Measurements from ENCODE around the gene HS3ST4. TPM values are rescaled to one million over a fixed set of nuclear protein-coding genes. Genes with fewer than 3 reads are reported as not detected.
"Not testable (repeated sequence)": the region's sequence is repeated elsewhere in the genome, so short reads cannot be mapped to it uniquely, and the experiment has no call there.

The HS3ST4 gene
- total RNA-seq, 4 donors from 2014 or later = not detected

DNA sequence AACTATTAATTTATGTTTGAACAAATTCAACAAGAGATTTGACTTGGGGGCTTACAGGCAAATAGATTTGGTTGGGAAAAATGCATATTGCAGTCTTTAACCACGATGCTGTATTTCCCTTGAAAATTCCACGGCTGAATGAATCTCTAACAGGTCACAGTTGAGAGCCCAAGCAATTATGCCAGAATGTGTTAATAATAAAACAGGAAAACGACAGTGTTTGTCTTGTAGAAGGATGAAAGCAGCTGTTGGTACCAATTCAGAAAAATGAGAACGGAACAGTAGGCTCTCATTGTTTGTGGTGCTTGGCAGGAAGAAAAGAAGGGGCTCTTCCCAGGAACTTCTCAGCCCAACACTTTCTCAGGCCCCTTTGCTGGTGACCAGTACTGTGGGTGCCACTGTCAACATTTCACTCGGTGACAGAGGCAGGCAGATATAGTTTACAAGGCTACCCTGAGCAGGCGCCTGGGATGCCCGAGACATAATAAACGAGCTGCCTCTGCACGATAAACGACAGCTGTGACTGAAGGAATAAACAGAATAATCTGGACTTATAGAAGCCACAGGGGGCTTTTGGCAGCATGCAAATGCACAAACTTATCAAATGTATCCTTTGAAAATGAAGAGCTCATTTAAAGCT is 387.1 kb downstream of the HS3ST4 start:
- DNase-seq = no peak
- Histone ChIP-seq H3K36me3 (no peaks in the 10 kb centered on the region), H3K9me3 (no peaks in the 10 kb centered on the region), H3K27me3 (no peaks in the 10 kb centered on the region), H3K4me1 (no peaks in the 10 kb centered on the region), H3K4me3 (no peak overlapping the region), H3K27ac (no peak overlapping the region)
- TF ChIP-seq, protein P1, sequence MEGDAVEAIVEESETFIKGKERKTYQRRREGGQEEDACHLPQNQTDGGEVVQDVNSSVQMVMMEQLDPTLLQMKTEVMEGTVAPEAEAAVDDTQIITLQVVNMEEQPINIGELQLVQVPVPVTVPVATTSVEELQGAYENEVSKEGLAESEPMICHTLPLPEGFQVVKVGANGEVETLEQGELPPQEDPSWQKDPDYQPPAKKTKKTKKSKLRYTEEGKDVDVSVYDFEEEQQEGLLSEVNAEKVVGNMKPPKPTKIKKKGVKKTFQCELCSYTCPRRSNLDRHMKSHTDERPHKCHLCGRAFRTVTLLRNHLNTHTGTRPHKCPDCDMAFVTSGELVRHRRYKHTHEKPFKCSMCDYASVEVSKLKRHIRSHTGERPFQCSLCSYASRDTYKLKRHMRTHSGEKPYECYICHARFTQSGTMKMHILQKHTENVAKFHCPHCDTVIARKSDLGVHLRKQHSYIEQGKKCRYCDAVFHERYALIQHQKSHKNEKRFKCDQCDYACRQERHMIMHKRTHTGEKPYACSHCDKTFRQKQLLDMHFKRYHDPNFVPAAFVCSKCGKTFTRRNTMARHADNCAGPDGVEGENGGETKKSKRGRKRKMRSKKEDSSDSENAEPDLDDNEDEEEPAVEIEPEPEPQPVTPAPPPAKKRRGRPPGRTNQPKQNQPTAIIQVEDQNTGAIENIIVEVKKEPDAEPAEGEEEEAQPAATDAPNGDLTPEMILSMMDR (IDR thresholded peaks at IDR 0.05) = no peak
- no peak for TF ChIP-seq POLR2A (IDR thresholded peaks at IDR 0.05)

DNA sequence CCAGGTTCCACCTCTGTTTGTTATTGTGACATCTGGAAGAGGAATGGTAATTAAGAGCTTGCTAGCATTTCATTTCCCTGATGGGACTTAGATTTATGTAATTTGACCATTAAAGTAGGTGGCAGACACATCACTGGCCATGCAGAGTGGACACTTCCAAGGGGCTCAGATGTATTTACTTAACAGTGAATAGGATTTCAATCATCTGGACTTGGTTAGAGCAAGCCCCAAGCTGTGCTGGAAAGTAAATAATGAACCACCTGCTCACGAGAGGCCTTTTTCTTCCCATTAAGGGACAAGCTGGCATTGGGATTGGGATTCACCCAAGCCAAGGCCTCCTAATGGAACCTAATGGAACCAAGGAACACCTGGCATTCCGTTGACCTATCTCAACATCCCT is 395.3 kb downstream of the HS3ST4 start:
- no peaks in the 10 kb centered on the region for H3K4me1 ChIP-seq
- H3K27me3 ChIP-seq = no peaks in the 10 kb centered on the region
- no peak for DNase-seq
- no peak overlapping the region for H3K4me3 ChIP-seq
- no peaks in the 10 kb centered on the region for H3K36me3 ChIP-seq
- H3K27ac ChIP-seq = no peak overlapping the region
- no peaks in the 10 kb centered on the region for H3K9me3 ChIP-seq
- TF ChIP-seq, protein P1 (IDR thresholded peaks at IDR 0.05) = no peak
- TF ChIP-seq POLR2A (IDR thresholded peaks at IDR 0.05) = no peak

DNA sequence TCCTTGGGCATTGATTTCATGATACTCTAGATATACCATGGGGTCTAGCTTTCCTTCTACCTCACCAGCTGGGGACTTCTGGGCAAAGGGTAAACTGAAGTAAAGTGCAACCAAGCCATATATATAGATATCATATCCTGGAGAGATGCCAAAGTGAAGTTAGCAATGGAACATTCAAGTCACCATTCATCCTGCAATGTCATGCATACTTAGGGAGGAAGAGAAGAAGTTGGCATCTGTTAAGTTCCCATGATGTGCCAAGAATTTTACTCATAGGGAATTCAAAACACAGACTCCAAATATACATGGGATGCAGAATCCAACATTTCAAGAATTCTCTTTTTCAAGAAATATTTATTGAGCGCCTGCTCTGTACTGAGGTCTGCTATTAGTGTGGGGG is 399.8 kb downstream of the HS3ST4 start:
- no peaks in the 10 kb centered on the region for H3K4me1 ChIP-seq
- no peaks in the 10 kb centered on the region for H3K36me3 ChIP-seq
- DNase-seq = no peak
- TF ChIP-seq POLR2A (IDR thresholded peaks at IDR 0.05) = no peak
- TF ChIP-seq, protein P1 (IDR thresholded peaks at IDR 0.05) = no peak
- no peaks in the 10 kb centered on the region for H3K27me3 ChIP-seq
- no peaks in the 10 kb centered on the region for H3K9me3 ChIP-seq
- H3K4me3 ChIP-seq = no peak overlapping the region
- no peak overlapping the region for H3K27ac ChIP-seq

DNA sequence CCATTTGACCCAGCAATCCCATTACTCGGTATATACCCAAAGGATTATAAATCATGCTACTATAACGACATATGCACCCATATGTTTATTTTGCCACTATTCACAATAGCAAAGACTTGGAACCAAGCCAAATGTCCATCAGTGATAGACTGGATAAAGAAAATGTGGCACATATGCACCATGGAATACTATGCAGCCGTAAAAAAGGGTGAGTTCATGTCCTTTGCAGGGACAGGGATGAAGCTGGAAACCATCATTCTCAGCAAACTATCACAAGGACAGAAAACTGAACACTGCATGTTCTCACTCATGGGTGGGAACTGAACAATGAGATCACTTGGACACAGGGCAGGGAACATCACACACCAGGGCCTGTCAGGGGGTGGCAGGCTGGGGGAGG is 406.4 kb downstream of the HS3ST4 start:
- not testable (repeated sequence) for H3K4me3 ChIP-seq, H3K9me3 ChIP-seq, H3K36me3 ChIP-seq, H3K27me3 ChIP-seq, DNase-seq, H3K27ac ChIP-seq, H3K4me1 ChIP-seq

DNA sequence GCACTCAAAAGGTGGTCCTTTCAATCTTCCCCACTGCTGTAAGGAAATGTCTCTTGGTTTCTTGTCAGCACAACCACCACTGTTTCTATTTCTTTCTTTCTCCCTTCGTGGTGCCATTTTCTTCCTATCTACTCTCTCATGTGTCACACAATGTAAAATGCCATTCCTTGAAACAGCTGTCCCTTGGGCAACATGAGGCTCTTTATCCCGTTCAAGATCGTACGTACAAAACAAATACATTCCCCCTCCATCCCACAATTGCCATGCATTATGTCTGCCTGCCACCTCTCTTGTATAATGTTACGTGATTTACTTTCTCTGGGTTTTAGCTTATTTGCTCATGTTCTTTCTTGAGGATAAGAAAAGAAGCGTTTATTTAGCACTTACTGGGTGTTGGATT is 410.6 kb downstream of the HS3ST4 start:
- no peaks in the 10 kb centered on the region for H3K4me1 ChIP-seq
- no peak overlapping the region for H3K4me3 ChIP-seq
- H3K27ac ChIP-seq = no peak overlapping the region
- H3K36me3 ChIP-seq = no peaks in the 10 kb centered on the region
- no peaks in the 10 kb centered on the region for H3K27me3 ChIP-seq
- TF ChIP-seq, protein P1 (IDR thresholded peaks at IDR 0.05) = no peak
- TF ChIP-seq POLR2A (IDR thresholded peaks at IDR 0.05) = no peak
- peaks cover 0 to 5% (median 0%) of the 10 kb centered on the region in 4 donors for H3K9me3 ChIP-seq
- no peak for DNase-seq

DNA sequence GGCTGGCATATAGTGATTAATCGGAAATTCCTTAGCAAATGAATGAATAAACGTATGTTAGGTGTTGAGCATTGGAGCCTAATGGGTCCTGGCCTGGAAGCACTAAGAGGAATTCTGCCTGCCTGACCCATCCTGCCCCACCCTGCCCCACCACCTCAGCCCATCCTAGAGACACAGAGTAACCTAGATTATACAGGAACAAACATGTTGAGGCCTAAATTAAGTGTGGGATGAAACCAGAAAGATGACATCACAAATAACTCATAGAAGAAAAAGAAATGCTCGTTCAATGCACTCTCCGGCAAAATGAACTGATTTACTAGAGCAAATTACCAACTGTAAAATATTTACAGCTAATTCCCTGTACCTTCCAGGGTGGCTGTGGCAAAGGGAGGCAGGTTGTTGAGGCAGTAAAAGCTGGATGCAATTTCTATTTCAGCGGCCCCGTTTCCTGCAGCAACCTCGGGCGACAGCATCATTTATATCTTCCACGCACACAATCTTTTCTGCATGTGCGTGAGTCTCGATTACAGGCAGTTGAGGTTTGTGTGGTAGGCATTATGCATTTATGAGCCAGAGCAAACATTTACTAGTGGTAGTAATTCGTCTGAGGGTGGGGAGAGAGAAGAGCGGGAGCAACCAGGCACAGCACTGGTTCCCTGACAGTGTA is 417.2 kb downstream of the HS3ST4 start:
- Histone ChIP-seq H3K27ac (no peak overlapping the region), H3K36me3 (no peaks in the 10 kb centered on the region), H3K4me3 (no peak overlapping the region)

More for the DNA sequence above, 417.2 kb downstream of the HS3ST4 start:
- TF ChIP-seq, protein P1 (IDR thresholded peaks at IDR 0.05) = no peak
- TF ChIP-seq POLR2A (IDR thresholded peaks at IDR 0.05) = no peak
- Histone ChIP-seq H3K9me3 (no peaks in the 10 kb centered on the region), H3K4me1 (no peaks in the 10 kb centered on the region), H3K27me3 (no peaks in the 10 kb centered on the region)
- no peak for DNase-seq
